Gastroesophageal sphincter (tissue), 3 donors: ENCODE data around the gene PRKCZ.

Source experiments
- POLR2AphosphoS5 ChIP-seq: sonication (generic); formaldehyde crosslinking; IDR thresholded peaks from one replicate; pipeline ENCODE4 v1.6.1; 2017; ENCODE audit warnings: antibody characterized with exemption
- TF ChIP-seq, protein P1 (sequence below), 4 experiments: fragments of 200-600 bp in 2 of 4; fragments of 450-650 bp in 2 of 4; sonication (generic) in 1 of 4; IDR thresholded peaks; one replicate each; pipeline ENCODE4 v1.5.1; 2017 to 2019; ENCODE audit warnings: antibody characterized with exemption in 4 of 4, mild to moderate bottlenecking in 2 of 4, moderate library complexity in 2 of 4

DNA sequence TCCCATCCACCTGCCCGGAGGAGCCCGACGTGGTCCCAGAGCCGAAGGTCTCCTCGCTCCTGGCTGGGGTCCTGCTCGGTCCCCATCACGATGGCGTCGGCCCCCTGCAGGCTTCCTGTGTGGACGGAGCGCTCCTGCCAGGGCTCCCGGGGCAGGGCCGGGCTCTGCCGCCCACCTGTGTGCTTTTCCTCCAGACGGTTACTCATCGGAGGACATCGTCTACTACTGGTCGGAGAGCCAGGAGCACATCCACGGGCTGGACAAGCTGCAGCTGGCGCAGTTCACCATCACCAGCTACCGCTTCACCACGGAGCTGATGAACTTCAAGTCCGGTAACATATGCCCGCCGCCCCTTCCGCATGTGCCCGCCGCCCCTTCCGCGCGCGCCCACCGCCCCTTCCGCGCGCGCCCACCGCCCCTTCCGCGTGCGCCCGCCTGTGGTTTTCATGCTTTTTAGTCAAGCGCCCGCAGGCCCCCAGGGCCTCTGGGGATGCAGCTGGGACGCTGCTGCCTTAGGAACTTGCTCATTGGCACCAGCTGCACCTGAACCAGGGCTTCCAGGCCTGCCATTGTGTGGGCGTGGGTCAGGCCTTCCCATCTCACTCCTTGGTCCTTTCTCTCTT, 22.1 kb upstream of the PRKCZ start:
- TF ChIP-seq, protein P1, sequence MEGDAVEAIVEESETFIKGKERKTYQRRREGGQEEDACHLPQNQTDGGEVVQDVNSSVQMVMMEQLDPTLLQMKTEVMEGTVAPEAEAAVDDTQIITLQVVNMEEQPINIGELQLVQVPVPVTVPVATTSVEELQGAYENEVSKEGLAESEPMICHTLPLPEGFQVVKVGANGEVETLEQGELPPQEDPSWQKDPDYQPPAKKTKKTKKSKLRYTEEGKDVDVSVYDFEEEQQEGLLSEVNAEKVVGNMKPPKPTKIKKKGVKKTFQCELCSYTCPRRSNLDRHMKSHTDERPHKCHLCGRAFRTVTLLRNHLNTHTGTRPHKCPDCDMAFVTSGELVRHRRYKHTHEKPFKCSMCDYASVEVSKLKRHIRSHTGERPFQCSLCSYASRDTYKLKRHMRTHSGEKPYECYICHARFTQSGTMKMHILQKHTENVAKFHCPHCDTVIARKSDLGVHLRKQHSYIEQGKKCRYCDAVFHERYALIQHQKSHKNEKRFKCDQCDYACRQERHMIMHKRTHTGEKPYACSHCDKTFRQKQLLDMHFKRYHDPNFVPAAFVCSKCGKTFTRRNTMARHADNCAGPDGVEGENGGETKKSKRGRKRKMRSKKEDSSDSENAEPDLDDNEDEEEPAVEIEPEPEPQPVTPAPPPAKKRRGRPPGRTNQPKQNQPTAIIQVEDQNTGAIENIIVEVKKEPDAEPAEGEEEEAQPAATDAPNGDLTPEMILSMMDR (IDR thresholded peaks at IDR 0.05): no peak
- no peak for TF ChIP-seq POLR2AphosphoS5
